HG03520 (cell line): ENCODE results near the gene ZNF592.

Experiments used
- ATAC-seq: cut with Tn5 transposase; IDR thresholded peaks from one replicate; pipeline ENCODE4 v1.9.1; 2021; ENCODE audit warnings: mild to moderate bottlenecking, moderate library complexity; ENCODE audit not compliant: unreplicated experiment

Gene ZNF592

GRCh38 chr15:84748274-84749110, at the start of gene ZNF592:
TSS of gene ZNF592 (plus strand) at chr15:84748592. CDS start at chr15:84782676, 34,084 bp downstream.
- ATAC-seq = peak; percentile 37

- ATAC-seq = no peak
Measured at GRCh38 chr15:84699538-84700191, 48.7 kb upstream of the ZNF592 start.

GRCh38 chr15:84702961-84703482, 45.4 kb upstream of the ZNF592 start:
- ATAC-seq = no peak

GRCh38 chr15:84703808-84704207, 44.6 kb upstream of the ZNF592 start:
- ATAC-seq = no peak

GRCh38 chr15:84714372-84714771, 34.0 kb upstream of the ZNF592 start:
- no peak for ATAC-seq

- no peak for ATAC-seq
Measured at GRCh38 chr15:84714821-84715220, 33.6 kb upstream of the ZNF592 start.

GRCh38 chr15:84715441-84716035, 32.9 kb upstream of the ZNF592 start:
- no peak for ATAC-seq

GRCh38 chr15:84716036-84716732, 32.2 kb upstream of the ZNF592 start, which contains the start of gene SEC11A:
TSS of gene SEC11A (minus strand) at chr15:84716139. CDS start at chr15:84716075, 64 bp downstream.
- peak; percentile 88 for ATAC-seq

- no peak for ATAC-seq
Measured at GRCh38 chr15:84721371-84721770, 27.0 kb upstream of the ZNF592 start.

- no peak for ATAC-seq
Measured at GRCh38 chr15:84722628-84723027, 25.8 kb upstream of the ZNF592 start.

GRCh38 chr15:84725001-84725491, 23.3 kb upstream of the ZNF592 start:
- no peak for ATAC-seq

- no peak for ATAC-seq
Measured at GRCh38 chr15:84727429-84727828, 21.0 kb upstream of the ZNF592 start.

GRCh38 chr15:84731774-84732173, 16.6 kb upstream of the ZNF592 start:
- no peak for ATAC-seq

GRCh38 chr15:84734794-84735479, 13.5 kb upstream of the ZNF592 start:
- peak; percentile 44 for ATAC-seq

GRCh38 chr15:84735480-84736061, 12.8 kb upstream of the ZNF592 start:
- ATAC-seq = peak; percentile 41

- ATAC-seq = no peak
Measured at GRCh38 chr15:84736375-84736774, 12.0 kb upstream of the ZNF592 start.

GRCh38 chr15:84737005-84737404, 11.4 kb upstream of the ZNF592 start:
- no peak for ATAC-seq

GRCh38 chr15:84740691-84741090, 7.7 kb upstream of the ZNF592 start:
- no peak for ATAC-seq

GRCh38 chr15:84741121-84741520, 7.3 kb upstream of the ZNF592 start:
- ATAC-seq = no peak
